Measurements from ENCODE around the gene PKMYT1. TPM values are rescaled to one million over a fixed set of nuclear protein-coding genes. Genes with fewer than 3 reads are reported as not detected.

The PKMYT1 gene
- total RNA-seq, 1 experiment from 2014 or later, result 34.7 TPM

- no peaks in the 10 kb centered on the region for H3K9me3 Mint-ChIP-seq (ENCODE audit: unreplicated experiment)
- ChIA-PET CTCF (interaction anchor here (0.6 kb wide), 3 partner anchors 24 to 978 kb away, joined by 3 read pairs; no protein-coding TSS in a partner anchor), POLR2A (interaction anchor here (0.6 to 1.5 kb wide), 3 partner anchors 9 to 20 kb away, joined by 3 to 5 read pairs (median 5); partner anchors contain the start of gene PKMYT1)
- peak overlapping the region; percentile 68 for H3K4me3 Mint-ChIP-seq (ENCODE audit: unreplicated experiment)
- peak overlapping the region; percentile 4 for H3K27ac Mint-ChIP-seq (ENCODE audit: low read depth, unreplicated experiment)
- DNase-seq (ENCODE audit: unreplicated experiment), result no peak
- H3K27me3 Mint-ChIP-seq (ENCODE audit: insufficient read depth, unreplicated experiment), result no peaks in the 10 kb centered on the region
- no peaks in the 10 kb centered on the region for H3K36me3 Mint-ChIP-seq (ENCODE audit: insufficient read depth, unreplicated experiment)
- H3K4me1 Mint-ChIP-seq (ENCODE audit: insufficient read depth, unreplicated experiment), result peaks cover 5% of the 10 kb centered on the region
- intact Hi-C loops (cut with micrococcal nuclease), result no loop called here
- no TSS peak for BruUV-seq (replicated peaks)
- no peak for TF ChIP-seq CTCF (IDR thresholded peaks at IDR 0.05; ENCODE audit: unreplicated experiment)
Measured at GRCh38 chr16:2971134-2971984, 8.9 kb downstream of the PKMYT1 start.

GRCh38 chr16:2970563-2970962 lies 9.7 kb downstream of the PKMYT1 start:
- intact Hi-C loops (cut with micrococcal nuclease), result no loop called here
- BruUV-seq (replicated peaks), result no TSS peak
- H3K4me1 Mint-ChIP-seq (ENCODE audit: insufficient read depth, unreplicated experiment), result peaks cover 5% of the 10 kb centered on the region
- H3K9me3 Mint-ChIP-seq (ENCODE audit: unreplicated experiment), result no peaks in the 10 kb centered on the region
- H3K27me3 Mint-ChIP-seq (ENCODE audit: insufficient read depth, unreplicated experiment), result no peaks in the 10 kb centered on the region
- DNase-seq (ENCODE audit: unreplicated experiment), result no peak
- ChIA-PET POLR2A (interaction anchor here (0.6 to 2.8 kb wide), 6 partner anchors 10 to 1290 kb away, joined by 3 to 19 read pairs (median 4); partner anchors contain the start of genes FLYWCH1 and PKMYT1), CTCF (interaction anchor here (0.6 to 0.7 kb wide), 4 partner anchors 12 to 1987 kb away, joined by 3 read pairs; no protein-coding TSS in a partner anchor)
- no peaks in the 10 kb centered on the region for H3K36me3 Mint-ChIP-seq (ENCODE audit: insufficient read depth, unreplicated experiment)
- no peak overlapping the region for H3K27ac Mint-ChIP-seq (ENCODE audit: low read depth, unreplicated experiment)
- H3K4me3 Mint-ChIP-seq (ENCODE audit: unreplicated experiment), result peak overlapping the region; percentile 68
- no peak for TF ChIP-seq CTCF (IDR thresholded peaks at IDR 0.05; ENCODE audit: unreplicated experiment)

- intact Hi-C loops (cut with micrococcal nuclease), result loop anchor here (1.0 kb wide), 1 partner anchor 10 kb away; the partner anchor contains the start of gene PKMYT1
- peak; percentile 73 for DNase-seq (ENCODE audit: unreplicated experiment)
- H3K4me3 Mint-ChIP-seq (ENCODE audit: unreplicated experiment), result peak overlapping the region; percentile 68
- CTCF ChIA-PET, result interaction anchor here (0.6 to 0.9 kb wide), 7 partner anchors 13 to 1987 kb away, joined by 3 to 5 read pairs (median 3); no protein-coding TSS in a partner anchor
- no peak overlapping the region for H3K27ac Mint-ChIP-seq (ENCODE audit: low read depth, unreplicated experiment)
- TF ChIP-seq CTCF (IDR thresholded peaks at IDR 0.05; ENCODE audit: unreplicated experiment), result peak; percentile 54
- BruUV-seq (replicated peaks), result no TSS peak
- H3K4me1 Mint-ChIP-seq (ENCODE audit: insufficient read depth, unreplicated experiment), result peaks cover 5% of the 10 kb centered on the region
- H3K36me3 Mint-ChIP-seq (ENCODE audit: insufficient read depth, unreplicated experiment), result no peaks in the 10 kb centered on the region
- H3K27me3 Mint-ChIP-seq (ENCODE audit: insufficient read depth, unreplicated experiment), result no peaks in the 10 kb centered on the region
- POLR2A ChIA-PET, result interaction anchor here (0.6 to 2.8 kb wide), 11 partner anchors 11 to 1290 kb away, joined by 3 to 19 read pairs (median 3); partner anchors contain the start of genes FLYWCH1, PKMYT1 and TNFRSF12A
- H3K9me3 Mint-ChIP-seq (ENCODE audit: unreplicated experiment), result no peaks in the 10 kb centered on the region
Measured at GRCh38 chr16:2969545-2970521, 10.4 kb downstream of the PKMYT1 start.
